OCI-LY3 (cell line): ENCODE data around the gene SURF6.

Experiments used
- EZH2phosphoT487 ChIP-seq: fragments of 200-600 bp; shearing (Covaris generic); IDR thresholded peaks from 2 replicates; pipeline ENCODE4 v1.6.1; 2018; ENCODE audit warnings: antibody characterized with exemption, mixed run types, low read depth
- TF ChIP-seq, protein P1 (sequence below): fragments of 200-600, 300-600 bp; sonication (generic); IDR thresholded peaks from 2 replicates; pipeline ENCODE4 v1.5.1; 2014; ENCODE audit warnings: antibody characterized with exemption, low read length, low read depth

DNA sequence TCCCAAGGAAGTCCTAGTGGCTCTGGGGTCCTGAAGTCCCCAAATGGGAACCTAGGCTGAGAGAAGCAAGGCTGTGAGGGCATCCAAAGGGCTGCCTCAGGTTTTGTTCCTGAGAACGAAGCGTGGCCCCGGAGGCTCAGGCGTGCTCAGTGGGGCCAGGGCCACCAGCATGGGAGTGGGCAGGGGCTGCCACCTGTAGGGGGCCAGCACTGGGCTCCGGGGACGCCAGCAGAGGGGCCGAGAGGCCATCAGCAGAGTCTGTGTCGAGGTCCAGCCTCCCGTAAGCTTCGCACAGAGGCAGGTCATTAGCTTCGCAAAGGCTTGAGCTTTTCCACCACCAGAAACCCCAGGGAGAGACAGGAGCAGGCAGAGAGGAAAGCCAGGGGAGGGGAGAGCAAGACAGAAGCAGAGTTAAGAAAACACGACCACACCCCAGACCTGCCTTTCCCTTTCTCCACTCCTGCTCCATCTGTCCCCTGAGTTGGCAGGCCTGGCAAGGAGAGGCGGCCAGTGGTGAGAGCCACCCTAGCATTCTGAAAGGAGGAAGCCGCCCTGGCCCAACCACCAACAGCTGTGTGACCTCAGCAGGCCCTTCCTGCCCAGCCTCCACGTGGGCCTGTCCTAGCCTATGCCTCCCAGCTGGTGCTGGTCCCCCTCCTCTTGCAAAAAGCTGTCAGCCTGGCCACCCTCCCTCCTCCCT lies 5.5 kb upstream of the SURF6 start:
- TF ChIP-seq, protein P1, sequence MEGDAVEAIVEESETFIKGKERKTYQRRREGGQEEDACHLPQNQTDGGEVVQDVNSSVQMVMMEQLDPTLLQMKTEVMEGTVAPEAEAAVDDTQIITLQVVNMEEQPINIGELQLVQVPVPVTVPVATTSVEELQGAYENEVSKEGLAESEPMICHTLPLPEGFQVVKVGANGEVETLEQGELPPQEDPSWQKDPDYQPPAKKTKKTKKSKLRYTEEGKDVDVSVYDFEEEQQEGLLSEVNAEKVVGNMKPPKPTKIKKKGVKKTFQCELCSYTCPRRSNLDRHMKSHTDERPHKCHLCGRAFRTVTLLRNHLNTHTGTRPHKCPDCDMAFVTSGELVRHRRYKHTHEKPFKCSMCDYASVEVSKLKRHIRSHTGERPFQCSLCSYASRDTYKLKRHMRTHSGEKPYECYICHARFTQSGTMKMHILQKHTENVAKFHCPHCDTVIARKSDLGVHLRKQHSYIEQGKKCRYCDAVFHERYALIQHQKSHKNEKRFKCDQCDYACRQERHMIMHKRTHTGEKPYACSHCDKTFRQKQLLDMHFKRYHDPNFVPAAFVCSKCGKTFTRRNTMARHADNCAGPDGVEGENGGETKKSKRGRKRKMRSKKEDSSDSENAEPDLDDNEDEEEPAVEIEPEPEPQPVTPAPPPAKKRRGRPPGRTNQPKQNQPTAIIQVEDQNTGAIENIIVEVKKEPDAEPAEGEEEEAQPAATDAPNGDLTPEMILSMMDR, result no peak
- no peak for TF ChIP-seq EZH2phosphoT487
